GM10266 (cell line): ENCODE data around the gene HDGFL1.

Source experiments
- DNase-seq: peaks from one replicate; pipeline ENCODE4 v3.0.0; 2012; ENCODE audit errors: extremely low spot score
- CTCF ChIP-seq: IDR thresholded peaks from 2 replicates; pipeline ENCODE4 v1.5.1; 2012; ENCODE audit warnings: mild to moderate bottlenecking, low read depth; ENCODE audit not compliant: control insufficient read depth, insufficient read depth; ENCODE audit errors: missing control alignments

The HDGFL1 gene

GRCh38 chr6:22589118-22589517 is 19.8 kb downstream of the HDGFL1 start:
- no peak for DNase-seq
- TF ChIP-seq CTCF: no peak

- TF ChIP-seq CTCF: no peak
- DNase-seq: no peak
Observed at GRCh38 chr6:22590423-22590822, 21.1 kb downstream of the HDGFL1 start.

- no peak for TF ChIP-seq CTCF
- no peak for DNase-seq
Observed at GRCh38 chr6:22593895-22594294, 24.5 kb downstream of the HDGFL1 start.

- no peak for DNase-seq
- no peak for TF ChIP-seq CTCF
Observed at GRCh38 chr6:22596011-22596410, 26.6 kb downstream of the HDGFL1 start.

- DNase-seq: no peak
- no peak for TF ChIP-seq CTCF
Observed at GRCh38 chr6:22598339-22598738, 29.0 kb downstream of the HDGFL1 start.

GRCh38 chr6:22600059-22600458 is 30.7 kb downstream of the HDGFL1 start:
- TF ChIP-seq CTCF: no peak
- DNase-seq: no peak

GRCh38 chr6:22601984-22602383 is 32.6 kb downstream of the HDGFL1 start:
- no peak for TF ChIP-seq CTCF
- DNase-seq: no peak
